T-cell (primary cell): ENCODE results near the gene ACTR10. TPM values are rescaled to one million over a fixed set of nuclear protein-coding genes. Genes with fewer than 3 reads are reported as not detected.

Experiments used
- ATAC-seq, 4 experiments: fragments of 200-7000 bp in 3 of 4; fragments of 150-1000 bp in 1 of 4; cut with Tn5 transposase; replicated peaks in 1 of 4; 1 replicate in 3 of 4; 2 replicates in 1 of 4; pipeline ENCODE4 v1.10.0; 2021; ENCODE audit warnings: moderate library complexity in 3 of 4, mild to moderate bottlenecking in 2 of 4, moderate number of reproducible peaks in 1 of 4
- CTCF ChIA-PET, 2 donors: fragments of 300-600 bp; sonication (Branson Sonifier 250); formaldehyde crosslinking; loops; one replicate each; lab custom pipeline; 2022; ENCODE audit warnings: antibody characterized with exemption in 2 of 2; lab: Charles Lee
- POLR2A ChIA-PET, 2 donors: fragments of 300-600 bp; sonication (Branson Sonifier 250); formaldehyde crosslinking; loops; one replicate each; lab custom pipeline; 2022; ENCODE audit warnings: antibody characterized with exemption in 2 of 2; lab: Charles Lee
- DNase-seq, 35 experiments: peaks; one replicate each; pipeline versions ENCODE4 v3.0.0 to v3.0.0-alpha.2; 2013 to 2023
- H3K27ac ChIP-seq: one replicate; pipeline ENCODE4 v1.5.1; 2013; ENCODE audit warnings: low read length
- H3K27me3 ChIP-seq, 2 experiments: replicated peaks in 1 of 2; 1 replicate in 1 of 2; 2 replicates in 1 of 2; pipeline versions ENCODE4 v1.6.1 to v1.7.0; 2013; ENCODE audit warnings: low read length in 1 of 2, mixed read lengths in 1 of 2; ENCODE audit not compliant: control insufficient read depth in 2 of 2, insufficient read depth in 2 of 2; ENCODE audit errors: extremely low read depth in 1 of 2
- H3K36me3 ChIP-seq, 2 donors: 1 replicate in 1 of 2; 2 replicates in 1 of 2; pipeline versions ENCODE4 v1.6.1 to v1.7.0; 2013; ENCODE audit warnings: low read length in 1 of 2; ENCODE audit not compliant: control insufficient read depth in 2 of 2, insufficient read depth in 1 of 2; ENCODE audit errors: extremely low read depth in 1 of 2
- H3K4me1 ChIP-seq, 2 experiments: 1 replicate in 1 of 2; 2 replicates in 1 of 2; pipeline versions ENCODE4 v1.6.1 to v1.7.0; 2013; ENCODE audit warnings: low read length in 2 of 2, mixed read lengths in 1 of 2; ENCODE audit not compliant: insufficient read depth in 2 of 2, control insufficient read depth in 1 of 2; ENCODE audit errors: extremely low read depth in 1 of 2
- H3K4me3 ChIP-seq, 2 donors: 1 replicate in 1 of 2; 2 replicates in 1 of 2; pipeline versions ENCODE4 v1.5.1 to v1.7.0; 2013; ENCODE audit warnings: mild to moderate bottlenecking in 2 of 2, low read length in 1 of 2, moderate library complexity in 1 of 2; ENCODE audit not compliant: control insufficient read depth in 1 of 2; ENCODE audit errors: extremely low read depth in 1 of 2
- H3K9me3 ChIP-seq: 2 replicates; pipeline ENCODE4 v1.7.0; 2013
- H3K27ac Mint-ChIP-seq, 2 donors: one replicate each; pipeline ENCODE4 v1.8.0; 2020 to 2021; ENCODE audit warnings: mild to moderate bottlenecking in 2 of 2, mixed read lengths in 2 of 2
- H3K27me3 Mint-ChIP-seq, 2 donors: one replicate each; pipeline ENCODE4 v1.8.0; 2021 to 2022; ENCODE audit warnings: mixed read lengths in 2 of 2
- H3K36me3 Mint-ChIP-seq: one replicate; pipeline ENCODE4 v1.8.0; 2021; ENCODE audit warnings: mixed read lengths
- H3K4me1 Mint-ChIP-seq, 3 donors: one replicate each; pipeline ENCODE4 v1.8.0; 2020 to 2022; ENCODE audit warnings: mixed read lengths in 3 of 3, mild to moderate bottlenecking in 1 of 3
- H3K4me3 Mint-ChIP-seq, 3 donors: one replicate each; pipeline ENCODE4 v1.8.0; 2020 to 2022; ENCODE audit warnings: mild to moderate bottlenecking in 3 of 3, mixed read lengths in 3 of 3, moderate library complexity in 3 of 3
- H3K9me3 Mint-ChIP-seq, 3 donors: one replicate each; pipeline ENCODE4 v1.8.0; 2020 to 2022; ENCODE audit warnings: mixed read lengths in 3 of 3
- WGBS: methylation state at CpG from one replicate; pipeline ENCODE4 v1.1.5; 2013; ENCODE audit warnings: missing lambda C conversion rate; ENCODE audit not compliant: insufficient coverage; 5-methylcytosine and 5-hydroxymethylcytosine counted together
- total RNA-seq, 35 experiments: library from RNA in 6 of 35; stranded (reverse) in 6 of 35; fragments of 120-200 nt in 1 of 35; gene quantifications; one replicate each; pipeline versions ENCODE4 v1.2.1 to v1.2.4 and lab custom pipeline; 2013 to 2026

ACTR10 gene
- total RNA-seq, 5 donors from 2014 or later (not counting 1 experiment from before 2014, with no cell fraction given) = 36.7 to 49.7 (median 42.3) TPM

GRCh38 chr14:58191763-58192601 is 8.0 kb upstream of the ACTR10 start:
- Mint-ChIP-seq H3K27ac (no peak overlapping the region), H3K9me3 (no peaks in the 10 kb centered on the region), H3K4me3 (no peak overlapping the region), H3K4me1 (peaks cover 0 to 7% (median 3%) of the 10 kb centered on the region in 3 donors), H3K27me3 (peaks cover 6 to 13% of the 10 kb centered on the region in 2 donors), H3K36me3 (no peaks in the 10 kb centered on the region)
- 86% methylated on average over 2 of the region's 3 CpGs for WGBS
- DNase-seq = no peak
- H3K27ac ChIP-seq = no peak overlapping the region
- H3K4me1 ChIP-seq = no peaks in the 10 kb centered on the region
- ChIA-PET POLR2A (no interaction called here), CTCF (no interaction called here)
- H3K36me3 ChIP-seq = no peaks in the 10 kb centered on the region
- H3K9me3 ChIP-seq = no peaks in the 10 kb centered on the region
- ATAC-seq = no peak
- H3K27me3 ChIP-seq = no peaks in the 10 kb centered on the region
- no peak overlapping the region for H3K4me3 ChIP-seq

GRCh38 chr14:58193542-58193941 is 6.4 kb upstream of the ACTR10 start:
- Histone ChIP-seq H3K27me3 (no peaks in the 10 kb centered on the region), H3K4me1 (peaks cover 0 to 7% of the 10 kb centered on the region in 2 experiments), H3K27ac (no peak overlapping the region), H3K9me3 (no peaks in the 10 kb centered on the region), H3K36me3 (no peaks in the 10 kb centered on the region), H3K4me3 (no peak overlapping the region)
- Mint-ChIP-seq H3K27me3 (peaks cover 6 to 8% of the 10 kb centered on the region in 2 donors), H3K27ac (no peak overlapping the region), H3K4me3 (no peak overlapping the region), H3K4me1 (peaks cover 6 to 17% (median 12%) of the 10 kb centered on the region in 3 donors), H3K9me3 (no peaks in the 10 kb centered on the region), H3K36me3 (no peaks in the 10 kb centered on the region)
- POLR2A ChIA-PET = interaction anchor here in 1 of 2 donors (0.5 kb wide), 1 partner anchor 18 kb away, joined by 7 read pairs; no protein-coding TSS in a partner anchor
- ATAC-seq (no peak), DNase-seq (no peak)
- no CpG with 5 or more reads among the region's 2 CpGs for WGBS
- CTCF ChIA-PET = no interaction called here

- ATAC-seq = no peak
- no peak overlapping the region for H3K4me3 Mint-ChIP-seq
- POLR2A ChIA-PET = interaction anchor here in 1 of 2 donors (0.8 kb wide), 1 partner anchor 11 kb away, joined by 6 read pairs; no protein-coding TSS in a partner anchor
These were observed 3.8 kb upstream of the ACTR10 start for GRCh38 chr14:58196198-58196597.

GRCh38 chr14:58198086-58198485 is 1.9 kb upstream of the ACTR10 start:
- H3K36me3 ChIP-seq = no peaks in the 10 kb centered on the region
- peak overlapping the region in 2 of 3 donors; percentile 10 to 96 for H3K4me3 Mint-ChIP-seq
- no peak overlapping the region for H3K4me3 ChIP-seq
- DNase-seq (peak in 2 of 35 experiments; percentile 1 to 57), ATAC-seq (no peak)
- H3K9me3 ChIP-seq = no peaks in the 10 kb centered on the region
- CTCF ChIA-PET = interaction anchor here in 1 of 2 donors (0.6 kb wide), 1 partner anchor 202 kb away, joined by 5 read pairs; no protein-coding TSS in a partner anchor
- H3K36me3 Mint-ChIP-seq = no peaks in the 10 kb centered on the region
- no CpG with 5 or more reads among the region's 5 CpGs for WGBS
- H3K4me1 ChIP-seq = peaks cover 6 to 21% of the 10 kb centered on the region in 2 experiments
- peaks cover 0 to 4% of the 10 kb centered on the region in 2 donors for H3K27me3 Mint-ChIP-seq
- H3K27ac ChIP-seq = peak overlapping the region; percentile 36
- H3K27ac Mint-ChIP-seq = peak overlapping the region; percentile 56 to 94
- POLR2A ChIA-PET = interaction anchor here (0.6 to 1.1 kb wide), 4 partner anchors 10 to 903 kb away, joined by 4 to 6 read pairs (median 4); no protein-coding TSS in a partner anchor
- peaks cover 38 to 47% (median 41%) of the 10 kb centered on the region in 3 donors for H3K4me1 Mint-ChIP-seq
- no peaks in the 10 kb centered on the region for H3K9me3 Mint-ChIP-seq
- no peaks in the 10 kb centered on the region for H3K27me3 ChIP-seq

More at GRCh38 chr14:58196198-58196597, 3.8 kb upstream of the ACTR10 start:
- CTCF ChIA-PET = no interaction called here
- Histone ChIP-seq H3K4me3 (no peak overlapping the region), H3K9me3 (no peaks in the 10 kb centered on the region), H3K27me3 (no peaks in the 10 kb centered on the region), H3K36me3 (no peaks in the 10 kb centered on the region), H3K4me1 (peaks cover 4 to 13% of the 10 kb centered on the region in 2 experiments), H3K27ac (no peak overlapping the region)
- no peak for DNase-seq
- Mint-ChIP-seq H3K36me3 (no peaks in the 10 kb centered on the region), H3K9me3 (no peaks in the 10 kb centered on the region), H3K27ac (no peak overlapping the region), H3K27me3 (peaks cover 0 to 4% of the 10 kb centered on the region in 2 donors), H3K4me1 (peaks cover 27 to 37% (median 29%) of the 10 kb centered on the region in 3 donors)
- no CpG with 5 or more reads among the region's 1 CpG for WGBS

- Histone ChIP-seq H3K4me1 (peaks cover 6 to 21% of the 10 kb centered on the region in 2 experiments), H3K27me3 (no peaks in the 10 kb centered on the region), H3K9me3 (no peaks in the 10 kb centered on the region), H3K27ac (peak overlapping the region; percentile 82), H3K4me3 (peak overlapping the region; percentile 84 to 95), H3K36me3 (peaks cover 0 to 2% of the 10 kb centered on the region in 2 donors)
- ATAC-seq (peak; percentile 2 to 15 (median 8)), DNase-seq (no peak)
- H3K4me3 Mint-ChIP-seq = peak overlapping the region; percentile 94 to 96 (median 94)
- H3K36me3 Mint-ChIP-seq = peaks cover 8% of the 10 kb centered on the region
- 0% methylated on average over 7 of the region's 11 CpGs for WGBS
- no peaks in the 10 kb centered on the region for H3K27me3 Mint-ChIP-seq
- POLR2A ChIA-PET = interaction anchor here in 1 of 2 donors (2.2 kb wide), 1 partner anchor 44 kb away, joined by 8 read pairs; the partner anchor contains the start of gene PSMA3
- no peaks in the 10 kb centered on the region for H3K9me3 Mint-ChIP-seq
- peak overlapping the region; percentile 95 to 96 for H3K27ac Mint-ChIP-seq
- peaks cover 38 to 53% (median 43%) of the 10 kb centered on the region in 3 donors for H3K4me1 Mint-ChIP-seq
- CTCF ChIA-PET = interaction anchor here in 1 of 2 donors (0.8 to 1.5 kb wide), 3 partner anchors 39 to 227 kb away, joined by 3 to 4 read pairs (median 3); partner anchors contain the start of genes KIAA0586 and TIMM9
These were observed 512 bp downstream of the ACTR10 start for GRCh38 chr14:58200480-58200841.

- DNase-seq = no peak
These were observed 897 bp downstream of the ACTR10 start for GRCh38 chr14:58200846-58201245.

More at GRCh38 chr14:58200846-58201245, 897 bp downstream of the ACTR10 start:
- ATAC-seq = no peak
- Mint-ChIP-seq H3K36me3 (peaks cover 8% of the 10 kb centered on the region), H3K4me3 (peak overlapping the region; percentile 94 to 96 (median 94)), H3K27me3 (no peaks in the 10 kb centered on the region), H3K27ac (peak overlapping the region; percentile 95 to 96), H3K4me1 (peaks cover 38 to 52% (median 44%) of the 10 kb centered on the region in 3 donors), H3K9me3 (no peaks in the 10 kb centered on the region)
- H3K4me1 ChIP-seq = peaks cover 6 to 21% of the 10 kb centered on the region in 2 experiments
- POLR2A ChIA-PET = interaction anchor here in 1 of 2 donors (2.2 kb wide), 1 partner anchor 44 kb away, joined by 8 read pairs; the partner anchor contains the start of gene PSMA3
- H3K4me3 ChIP-seq = peak overlapping the region; percentile 84 to 95
- peaks cover 0 to 2% of the 10 kb centered on the region in 2 donors for H3K36me3 ChIP-seq
- no peaks in the 10 kb centered on the region for H3K27me3 ChIP-seq
- CTCF ChIA-PET = interaction anchor here in 1 of 2 donors (1.2 kb wide), 1 partner anchor 46 kb away, joined by 4 read pairs; no protein-coding TSS in a partner anchor
- WGBS = no CpG with 5 or more reads among the region's 2 CpGs
- no peaks in the 10 kb centered on the region for H3K9me3 ChIP-seq
- peak overlapping the region; percentile 82 for H3K27ac ChIP-seq
